GM18868 (cell line): Measurements from ENCODE around the gene PGS1.

Experiments
- ATAC-seq: cut with Tn5 transposase; IDR thresholded peaks from one replicate; pipeline ENCODE4 v1.9.1; 2021; ENCODE audit warnings: mild to moderate bottlenecking, moderate library complexity; ENCODE audit not compliant: unreplicated experiment

Gene PGS1

GRCh38 chr17:78423961-78424675 is 45.7 kb downstream of the PGS1 start:
- ATAC-seq: no peak

GRCh38 chr17:78425429-78425828 is 47.0 kb downstream of the PGS1 start:
- ATAC-seq: no peak

GRCh38 chr17:78426293-78426879 is 47.9 kb downstream of the PGS1 start:
- no peak for ATAC-seq

DNA sequence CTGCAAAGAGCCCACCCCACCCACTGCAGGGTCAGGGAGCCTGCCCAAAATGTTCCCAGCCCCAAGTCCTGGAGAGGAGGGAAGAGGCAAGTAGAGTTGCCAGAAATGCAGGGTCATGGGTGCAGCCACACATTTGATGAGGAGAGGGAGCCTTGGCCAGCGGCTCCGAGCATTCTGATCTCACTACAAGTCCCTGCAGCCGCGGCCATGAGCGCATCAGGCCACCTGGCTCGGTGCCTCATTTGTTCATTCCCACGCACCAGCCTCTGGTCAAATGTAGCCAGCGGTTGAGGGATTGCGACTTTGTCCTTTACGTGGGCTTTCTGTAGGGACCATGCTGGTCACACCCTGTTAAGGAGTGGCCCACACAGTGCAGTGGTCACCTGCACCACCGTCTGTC is 48.7 kb downstream of the PGS1 start:
- ATAC-seq: no peak

GRCh38 chr17:78428025-78428575 is 49.7 kb downstream of the PGS1 start:
- ATAC-seq: no peak

- ATAC-seq: no peak
Observed at GRCh38 chr17:78428836-78429617, 50.6 kb downstream of the PGS1 start.

DNA sequence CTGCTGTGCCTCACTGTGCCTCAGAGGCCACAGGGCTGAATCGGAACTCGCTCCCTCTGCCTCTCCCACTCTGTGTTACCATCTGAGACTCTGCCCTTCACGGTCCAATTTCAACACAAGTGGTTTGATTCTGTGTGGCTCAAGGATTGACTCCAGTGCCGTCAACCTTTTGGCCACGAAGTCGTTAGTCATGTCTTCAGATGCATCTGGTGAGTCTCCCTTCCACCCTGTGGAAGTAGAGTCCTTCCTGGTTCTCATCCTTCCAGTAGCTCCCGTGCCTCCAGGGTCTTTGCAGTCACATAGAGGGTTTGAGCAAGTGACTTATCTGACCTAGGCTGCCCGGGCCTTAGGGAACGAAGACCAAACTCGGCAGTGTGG is 51.2 kb downstream of the PGS1 start:
- ATAC-seq: no peak

GRCh38 chr17:78430892-78431691 is 52.6 kb downstream of the PGS1 start:
- no peak for ATAC-seq

DNA sequence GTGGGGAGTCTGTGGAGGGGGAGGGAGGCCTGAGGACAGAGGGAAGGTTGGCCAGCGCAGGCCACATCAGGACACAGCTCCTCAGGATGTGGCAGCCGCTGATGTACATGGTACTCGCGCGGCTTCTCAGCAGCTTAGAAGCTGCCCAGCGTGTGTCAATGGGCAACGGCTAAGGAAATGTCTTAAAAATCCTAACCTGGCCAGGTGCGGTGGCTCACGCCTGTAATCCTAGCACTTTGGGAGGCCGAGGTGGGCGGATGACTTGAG is 53.2 kb downstream of the PGS1 start:
- no peak for ATAC-seq

GRCh38 chr17:78432226-78433012 is 54.0 kb downstream of the PGS1 start:
- ATAC-seq: no peak

- no peak for ATAC-seq
Observed at GRCh38 chr17:78433013-78433727, 54.7 kb downstream of the PGS1 start.

- no peak for ATAC-seq
Observed at GRCh38 chr17:78433780-78434335, 55.4 kb downstream of the PGS1 start.

- ATAC-seq: no peak
Observed at GRCh38 chr17:78434455-78435329, 56.2 kb downstream of the PGS1 start.

DNA sequence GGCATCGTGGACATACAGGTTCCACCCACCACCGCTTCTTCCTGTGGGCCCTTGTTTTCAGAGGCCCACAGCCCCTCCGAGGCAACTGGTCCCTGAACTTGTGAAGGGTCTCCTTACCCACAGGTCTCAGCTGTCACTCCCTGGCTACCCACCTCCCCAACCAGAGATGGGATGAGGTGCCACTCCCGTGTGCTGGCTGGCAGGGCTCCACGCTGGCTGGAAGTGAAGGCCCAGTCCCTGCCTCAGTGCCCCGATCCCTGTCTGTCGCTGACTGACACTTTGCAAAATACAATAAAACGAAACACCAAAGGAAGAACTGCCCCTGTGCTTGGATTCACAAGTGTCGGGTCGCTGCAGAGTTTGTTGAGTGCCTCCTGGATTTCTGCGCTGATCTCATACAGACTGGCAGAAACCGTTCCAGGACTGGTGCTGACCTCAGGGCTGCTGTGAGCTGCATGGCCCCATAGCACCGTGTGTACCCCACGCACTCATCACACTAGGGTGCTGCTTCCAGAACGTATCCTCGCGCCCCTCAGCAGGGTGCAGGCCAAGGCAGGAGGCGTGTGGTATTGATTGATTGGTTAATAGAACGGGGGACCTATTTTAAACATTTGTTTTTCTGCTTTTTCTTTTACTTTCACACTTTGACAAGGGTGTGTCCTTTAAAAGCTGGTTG is 57.0 kb downstream of the PGS1 start:
- ATAC-seq: no peak

DNA sequence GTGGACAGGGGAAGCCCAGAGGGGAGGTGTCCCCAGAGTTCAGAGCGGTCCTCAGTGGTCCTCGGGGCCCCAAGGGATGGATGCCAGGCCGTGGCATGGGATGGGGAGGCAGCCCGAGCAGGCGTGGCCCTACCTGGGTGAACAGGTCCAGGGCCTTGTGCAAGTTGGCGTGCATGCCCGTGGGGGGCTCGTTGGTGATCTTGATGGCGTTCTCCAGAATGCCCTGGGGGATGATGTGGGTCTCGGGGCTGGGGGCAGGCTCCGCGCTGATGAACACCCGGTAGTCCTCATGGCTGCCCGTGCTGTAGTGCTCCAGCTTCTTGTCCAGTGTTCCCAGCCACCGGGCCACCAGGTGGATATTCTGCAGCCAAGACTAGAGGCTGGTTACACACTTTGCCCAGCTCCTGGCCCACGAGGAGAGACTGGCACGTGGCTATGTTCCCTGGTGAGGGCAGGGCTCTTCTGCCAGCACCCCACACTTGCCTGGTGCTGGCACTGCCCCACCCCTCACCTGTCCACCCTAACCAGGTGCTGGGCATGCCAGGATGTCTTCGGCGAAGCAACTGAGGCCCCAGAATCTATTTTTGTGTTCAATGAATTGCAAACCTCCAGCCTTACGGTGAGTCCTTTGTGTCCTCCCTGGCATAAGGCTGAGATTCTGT is 59.2 kb downstream of the PGS1 start:
- no peak for ATAC-seq

DNA sequence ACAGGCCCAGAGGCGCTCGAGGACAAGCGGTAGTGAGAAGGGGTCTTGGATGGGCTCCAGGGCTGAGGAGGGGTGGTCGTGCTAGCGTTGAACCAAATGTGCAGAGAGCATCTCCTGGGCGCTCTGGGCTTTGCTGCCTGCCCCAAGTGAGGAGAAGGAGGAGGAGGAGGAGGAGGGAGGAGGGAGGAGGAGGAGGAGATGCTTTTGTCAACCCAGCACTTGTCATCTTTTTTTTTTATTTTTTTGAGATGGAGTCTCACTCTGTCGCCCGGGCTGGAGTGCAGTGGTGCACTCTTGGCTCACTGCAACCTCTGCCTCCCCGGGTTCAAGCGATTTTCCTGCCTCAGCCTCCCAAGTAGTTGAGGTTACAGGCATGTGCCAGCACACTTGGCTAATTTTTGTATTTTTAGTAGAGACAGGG is 59.8 kb downstream of the PGS1 start:
- ATAC-seq: no peak

GRCh38 chr17:78438694-78439325 is 60.4 kb downstream of the PGS1 start:
- no peak for ATAC-seq
